ENCODE data around the gene GSTM2. TPM values are rescaled to one million over a fixed set of nuclear protein-coding genes. Genes with fewer than 3 reads are reported as not detected.
A peak's percentile ranks its signal among the peaks of the same experiment; 100 is the strongest.

The GSTM2 gene
- total RNA-seq, 1 donor from 2014 or later = 19.2 TPM

DNA sequence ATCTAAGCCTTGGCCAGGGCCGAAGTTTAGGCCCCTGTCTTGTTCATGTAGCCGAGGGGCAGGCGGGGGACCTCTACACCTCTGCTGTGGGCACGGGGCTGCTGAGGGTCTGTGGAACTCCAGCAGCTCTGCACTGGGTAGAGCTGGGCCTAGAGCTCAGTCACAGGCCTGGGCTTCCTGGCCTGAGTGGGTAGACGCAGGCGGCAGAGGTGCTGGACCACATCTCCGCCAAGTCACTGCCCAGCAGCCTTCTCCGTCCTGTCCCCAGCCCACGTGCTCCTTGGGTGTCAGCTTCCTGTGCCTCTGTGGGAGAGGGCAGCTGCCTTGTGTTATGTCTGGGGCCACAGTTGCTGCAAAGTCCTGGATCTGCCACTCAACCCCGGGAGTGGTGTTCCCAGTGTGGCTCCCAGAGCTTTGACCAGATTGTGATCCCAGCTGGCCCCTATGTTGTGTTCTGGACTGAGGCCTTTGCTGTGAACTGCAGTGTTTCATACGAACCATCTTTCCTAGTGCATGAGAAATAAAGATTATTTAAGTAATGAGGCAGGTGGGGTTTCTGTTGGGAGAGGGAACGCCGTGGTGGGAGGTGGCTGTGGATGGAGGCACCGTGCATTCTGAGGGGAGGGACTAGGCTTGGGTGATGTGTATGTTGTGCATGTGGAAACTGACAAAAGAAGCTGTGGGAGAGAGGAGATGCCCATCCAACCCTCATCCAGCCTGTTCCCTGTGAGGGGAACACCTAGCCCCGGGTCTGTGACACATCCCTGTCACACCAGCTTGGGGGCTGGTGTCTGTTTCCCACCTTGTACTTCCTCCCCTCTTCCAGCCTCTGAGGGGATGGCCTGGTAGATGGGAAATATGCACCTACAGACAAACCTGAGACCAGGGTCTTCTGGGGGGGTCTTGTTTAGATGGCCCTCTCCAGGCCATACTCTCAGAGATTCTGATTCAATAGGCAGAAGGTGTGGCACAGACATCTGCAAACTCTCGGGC lies 36.0 kb upstream of the GSTM2 start:
- H3K27ac Mint-ChIP-seq = no peak overlapping the region
- intact Hi-C loops (cut with micrococcal nuclease) = loop anchor here (2.0 kb wide), 1 partner anchor 15 kb away; no protein-coding TSS in a partner anchor
- no peak overlapping the region for H3K4me3 Mint-ChIP-seq
- peaks cover 23% of the 10 kb centered on the region for H3K36me3 Mint-ChIP-seq (ENCODE audit: low read depth)
- peaks cover 13% of the 10 kb centered on the region for H3K4me1 Mint-ChIP-seq (ENCODE audit: low read depth)
- H3K9me3 Mint-ChIP-seq = no peaks in the 10 kb centered on the region
- H3K27me3 Mint-ChIP-seq (ENCODE audit: insufficient read depth) = no peaks in the 10 kb centered on the region
- DNase-seq (ENCODE audit: low spot score) = no peak

DNA sequence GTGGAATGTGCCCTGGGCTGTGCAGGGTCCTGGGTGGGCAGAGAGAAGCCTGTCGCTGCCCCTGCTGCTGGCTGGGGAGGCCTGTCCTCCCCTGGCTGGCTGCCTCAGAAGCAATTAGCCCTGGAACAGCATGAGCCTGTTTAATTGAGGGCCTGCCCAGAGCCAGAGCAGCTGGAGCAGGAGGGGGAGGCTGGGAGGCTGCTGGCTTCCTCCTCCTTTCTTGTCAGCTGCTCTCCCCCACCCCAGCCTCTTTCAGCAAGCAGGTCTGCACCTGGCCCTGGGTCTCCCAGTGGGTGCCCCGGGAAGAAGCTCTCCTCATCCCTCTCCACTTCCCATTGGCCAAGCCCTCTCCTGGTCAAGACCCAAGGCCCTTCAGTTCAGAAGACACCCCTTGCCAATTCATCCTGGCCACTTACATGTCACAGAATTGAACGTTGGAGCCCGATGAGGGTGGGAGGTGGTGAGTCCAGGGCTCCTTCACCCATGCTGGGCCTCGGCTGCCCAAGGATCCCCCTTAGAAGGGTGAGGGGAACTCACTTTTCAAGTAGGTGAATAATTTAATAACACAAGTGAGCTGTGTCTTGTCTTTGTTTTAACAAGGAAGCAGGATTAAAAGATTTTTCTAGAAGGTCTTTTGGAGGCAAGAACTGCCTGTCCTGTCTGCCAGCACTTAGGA lies 35.0 kb upstream of the GSTM2 start:
- Mint-ChIP-seq H3K4me1 (ENCODE audit: low read depth) (peaks cover 13% of the 10 kb centered on the region), H3K27me3 (ENCODE audit: insufficient read depth) (no peaks in the 10 kb centered on the region), H3K9me3 (no peaks in the 10 kb centered on the region), H3K27ac (no peak overlapping the region), H3K36me3 (ENCODE audit: low read depth) (peaks cover 19% of the 10 kb centered on the region), H3K4me3 (no peak overlapping the region)
- intact Hi-C loops (cut with micrococcal nuclease) = no loop called here
- no peak for DNase-seq (ENCODE audit: low spot score)

DNA sequence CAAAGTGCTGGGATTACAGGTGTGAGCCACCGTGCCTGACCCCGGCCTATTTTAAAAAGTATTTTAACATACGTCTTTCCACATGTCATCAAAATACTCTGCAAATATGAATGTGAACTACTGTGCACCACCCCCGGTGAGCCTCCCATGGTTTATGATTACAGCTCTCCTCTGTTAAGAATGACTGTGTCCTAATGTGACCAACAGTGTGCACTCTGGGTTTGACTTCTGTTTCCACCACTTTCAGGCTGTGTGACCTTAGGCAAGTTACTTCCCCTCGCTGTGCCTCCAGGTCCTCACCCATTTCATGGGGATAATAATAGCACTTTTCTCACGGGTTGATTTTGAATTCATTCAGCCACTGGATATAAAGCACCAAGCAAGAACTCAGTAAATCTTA lies 33.6 kb upstream of the GSTM2 start:
- Mint-ChIP-seq H3K36me3 (ENCODE audit: low read depth) (peaks cover 14% of the 10 kb centered on the region), H3K4me3 (no peak overlapping the region), H3K27me3 (ENCODE audit: insufficient read depth) (no peaks in the 10 kb centered on the region), H3K9me3 (no peaks in the 10 kb centered on the region), H3K4me1 (ENCODE audit: low read depth) (peaks cover 13% of the 10 kb centered on the region), H3K27ac (no peak overlapping the region)
- intact Hi-C loops (cut with micrococcal nuclease) = no loop called here
- DNase-seq (ENCODE audit: low spot score) = no peak

DNA sequence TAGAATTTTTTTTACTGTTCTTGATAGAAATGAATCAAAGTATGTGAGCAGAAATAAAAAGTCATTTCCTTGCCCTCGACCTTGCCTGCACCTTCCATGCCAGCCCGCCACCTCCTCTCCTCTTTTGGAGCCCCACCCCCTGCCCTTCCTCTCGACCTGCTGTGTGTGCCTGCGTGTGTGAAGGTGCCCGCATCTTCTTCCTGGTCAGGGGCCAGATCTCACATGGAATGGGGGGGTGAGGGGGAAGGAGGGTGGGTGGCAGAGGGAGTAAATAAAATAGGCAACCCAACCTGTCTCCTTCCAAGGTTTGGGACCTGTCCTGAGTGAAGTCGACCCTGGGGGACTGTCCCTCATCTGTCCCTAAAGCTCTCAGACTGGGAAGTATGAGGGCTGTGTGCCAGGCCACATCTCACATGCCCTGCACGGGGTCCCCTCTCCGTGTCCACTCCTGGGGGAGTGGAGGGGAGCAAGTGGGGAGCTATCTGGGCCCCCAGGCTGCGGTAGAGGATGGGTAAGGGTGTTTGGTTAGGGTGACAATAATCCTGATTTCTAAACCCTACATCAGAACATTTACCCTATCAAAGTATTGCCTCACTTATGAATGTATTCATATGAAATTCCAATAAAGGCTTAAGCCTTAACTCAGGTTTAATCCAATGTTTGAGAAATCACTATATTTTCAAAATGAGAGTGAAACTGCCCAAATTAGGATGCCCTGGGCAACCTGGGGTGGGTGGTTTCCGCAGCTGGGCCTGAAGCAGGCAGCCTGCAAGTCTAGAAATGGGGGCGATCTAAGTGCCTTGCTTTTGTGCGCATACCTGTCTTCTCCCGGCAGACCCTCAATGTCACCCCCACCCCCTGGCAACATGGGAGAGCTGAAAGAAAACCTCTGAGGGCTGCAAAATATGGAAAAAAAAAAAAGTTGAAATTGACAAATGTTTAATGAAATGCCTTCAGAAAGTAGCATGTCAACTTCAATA lies 32.8 kb upstream of the GSTM2 start:
- intact Hi-C loops (cut with micrococcal nuclease) = no loop called here

DNA sequence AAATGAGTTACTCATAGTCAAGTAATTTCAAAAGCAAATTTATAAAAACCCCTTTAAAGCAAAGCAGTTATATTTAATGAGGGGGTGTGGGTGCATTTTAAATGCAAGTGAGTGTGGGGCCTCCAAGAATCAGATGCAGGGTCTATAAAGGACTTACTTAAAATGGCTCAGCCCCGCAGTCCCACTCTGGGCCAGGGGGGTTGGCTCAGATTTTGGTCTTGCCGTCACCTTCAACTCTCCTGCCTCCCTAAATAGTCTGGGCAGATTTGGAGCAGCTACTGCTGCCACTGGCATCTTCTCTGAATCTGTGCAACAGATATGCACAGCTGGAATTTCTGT lies 32.0 kb upstream of the GSTM2 start:
- H3K27me3 Mint-ChIP-seq (ENCODE audit: insufficient read depth) = peaks cover 3% of the 10 kb centered on the region
- H3K36me3 Mint-ChIP-seq (ENCODE audit: low read depth) = peaks cover 5% of the 10 kb centered on the region
- H3K4me1 Mint-ChIP-seq (ENCODE audit: low read depth) = peaks cover 17% of the 10 kb centered on the region
- H3K9me3 Mint-ChIP-seq = no peaks in the 10 kb centered on the region
- intact Hi-C loops (cut with micrococcal nuclease) = no loop called here
- H3K4me3 Mint-ChIP-seq = no peak overlapping the region
- DNase-seq (ENCODE audit: low spot score) = no peak
- H3K27ac Mint-ChIP-seq = no peak overlapping the region

More for the DNA sequence above, 32.8 kb upstream of the GSTM2 start:
- H3K4me1 Mint-ChIP-seq (ENCODE audit: low read depth) = peaks cover 15% of the 10 kb centered on the region
- no peak for DNase-seq (ENCODE audit: low spot score)
- no peaks in the 10 kb centered on the region for H3K9me3 Mint-ChIP-seq
- H3K4me3 Mint-ChIP-seq = no peak overlapping the region
- H3K27ac Mint-ChIP-seq = no peak overlapping the region
- peaks cover 6% of the 10 kb centered on the region for H3K36me3 Mint-ChIP-seq (ENCODE audit: low read depth)
- peaks cover 1% of the 10 kb centered on the region for H3K27me3 Mint-ChIP-seq (ENCODE audit: insufficient read depth)

DNA sequence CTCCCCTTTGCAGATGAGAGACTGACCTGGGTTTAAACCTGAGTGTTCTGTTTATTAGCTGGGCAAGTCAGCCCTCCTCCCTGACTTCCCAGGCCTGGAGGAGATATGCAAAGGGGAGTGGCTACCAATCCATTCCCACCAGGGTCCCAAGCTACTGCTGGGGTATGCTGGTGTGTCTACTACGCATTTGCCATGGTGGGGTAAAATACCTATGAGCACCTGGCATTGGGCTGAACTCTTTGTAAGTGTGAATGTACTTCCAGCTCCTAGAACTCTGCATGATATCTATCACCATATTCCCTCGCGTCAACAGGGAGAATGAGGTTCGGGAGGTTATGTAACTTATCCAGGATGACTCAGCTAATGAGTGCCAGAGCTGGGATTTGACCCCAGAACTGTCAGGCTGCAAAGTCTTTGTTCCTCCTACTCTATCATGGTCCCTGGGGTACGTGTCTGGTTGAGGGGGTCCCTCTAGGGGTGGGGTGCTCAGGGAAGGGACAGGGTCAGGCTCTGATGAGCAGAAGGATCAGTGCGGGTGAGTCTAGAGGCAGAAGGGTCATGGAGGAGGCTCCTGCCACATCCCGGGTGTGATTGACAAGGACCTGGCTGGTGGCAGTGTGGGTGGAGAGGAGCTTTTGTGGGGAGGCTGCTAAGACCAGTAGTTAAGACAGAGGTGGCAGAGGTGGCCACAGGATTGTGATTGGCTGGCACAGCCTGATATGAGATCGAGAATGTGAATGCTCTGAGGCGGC lies 31.5 kb upstream of the GSTM2 start:
- no peak for DNase-seq (ENCODE audit: low spot score)
- intact Hi-C loops (cut with micrococcal nuclease) = no loop called here
- Mint-ChIP-seq H3K36me3 (ENCODE audit: low read depth) (peaks cover 5% of the 10 kb centered on the region), H3K9me3 (no peaks in the 10 kb centered on the region), H3K4me1 (ENCODE audit: low read depth) (peaks cover 17% of the 10 kb centered on the region), H3K27me3 (ENCODE audit: insufficient read depth) (peaks cover 3% of the 10 kb centered on the region), H3K4me3 (no peak overlapping the region), H3K27ac (no peak overlapping the region)

DNA sequence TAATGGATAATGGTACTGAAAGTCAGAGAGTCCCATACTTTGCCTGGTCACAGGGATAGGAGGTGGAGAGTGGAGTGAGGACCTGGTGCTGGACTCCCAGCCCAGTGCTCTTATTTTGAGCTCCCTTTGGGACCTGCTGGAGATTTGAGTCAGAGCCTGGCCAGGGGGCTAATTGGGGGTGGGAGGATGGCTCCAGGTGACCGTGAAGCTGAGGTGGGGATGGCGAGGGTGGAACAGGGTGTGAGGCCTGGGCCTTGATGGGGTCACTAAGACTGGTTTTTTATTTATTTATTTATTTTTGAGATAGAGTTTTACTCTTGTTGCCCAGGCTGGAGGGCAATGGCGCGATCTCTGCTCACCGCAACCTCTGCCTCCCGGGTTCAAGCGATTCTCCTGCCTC lies 30.4 kb upstream of the GSTM2 start:
- Mint-ChIP-seq H3K27me3 (ENCODE audit: insufficient read depth) (peaks cover 3% of the 10 kb centered on the region), H3K27ac (no peak overlapping the region), H3K9me3 (no peaks in the 10 kb centered on the region), H3K36me3 (ENCODE audit: low read depth) (peaks cover 2% of the 10 kb centered on the region), H3K4me1 (ENCODE audit: low read depth) (peaks cover 23% of the 10 kb centered on the region), H3K4me3 (no peak overlapping the region)
- intact Hi-C loops (cut with micrococcal nuclease) = no loop called here
- DNase-seq (ENCODE audit: low spot score) = no peak

DNA sequence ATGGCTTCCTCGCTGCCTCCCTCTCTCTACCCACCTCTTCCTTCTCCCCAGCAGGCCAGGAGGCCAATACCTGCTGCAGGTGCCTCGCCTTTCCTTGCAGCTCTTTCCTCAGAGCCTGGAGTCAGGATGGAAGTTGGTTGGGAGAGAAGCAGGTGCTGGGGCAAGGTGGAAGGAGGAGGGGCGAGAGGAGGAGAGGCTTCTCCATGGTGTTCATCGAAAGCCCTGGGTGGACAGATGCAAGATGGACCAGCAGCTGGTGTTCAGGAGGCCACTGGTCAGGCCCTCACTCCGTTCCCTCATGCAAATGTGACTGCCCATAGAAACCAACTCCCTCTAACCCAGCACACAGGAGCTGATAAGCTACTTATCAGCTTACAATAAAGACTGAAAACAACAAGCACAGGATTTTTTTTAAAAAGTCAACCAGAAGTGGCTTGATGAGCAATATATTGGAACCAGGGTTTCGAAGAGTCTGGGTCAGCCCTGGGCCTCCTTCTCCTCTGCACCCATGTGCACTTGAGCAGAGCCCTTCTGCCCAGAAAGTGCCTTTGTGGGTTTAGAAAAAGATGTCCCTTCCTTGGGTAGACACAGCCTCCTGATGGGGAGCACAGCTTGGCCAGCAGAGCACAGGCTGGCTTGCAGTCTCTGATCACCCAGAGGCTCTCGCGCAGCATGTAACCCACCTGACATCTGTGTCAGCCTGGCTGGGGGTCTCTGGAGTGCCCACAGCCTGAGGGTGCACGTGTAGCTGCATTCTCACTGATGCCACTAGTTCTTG lies 28.6 kb upstream of the GSTM2 start:
- intact Hi-C loops (cut with micrococcal nuclease) = no loop called here
- Mint-ChIP-seq H3K4me3 (no peak overlapping the region), H3K9me3 (no peaks in the 10 kb centered on the region), H3K36me3 (ENCODE audit: low read depth) (no peaks in the 10 kb centered on the region), H3K4me1 (ENCODE audit: low read depth) (peaks cover 26% of the 10 kb centered on the region), H3K27ac (no peak overlapping the region), H3K27me3 (ENCODE audit: insufficient read depth) (peaks cover 3% of the 10 kb centered on the region)
- no peak for DNase-seq (ENCODE audit: low spot score)

DNA sequence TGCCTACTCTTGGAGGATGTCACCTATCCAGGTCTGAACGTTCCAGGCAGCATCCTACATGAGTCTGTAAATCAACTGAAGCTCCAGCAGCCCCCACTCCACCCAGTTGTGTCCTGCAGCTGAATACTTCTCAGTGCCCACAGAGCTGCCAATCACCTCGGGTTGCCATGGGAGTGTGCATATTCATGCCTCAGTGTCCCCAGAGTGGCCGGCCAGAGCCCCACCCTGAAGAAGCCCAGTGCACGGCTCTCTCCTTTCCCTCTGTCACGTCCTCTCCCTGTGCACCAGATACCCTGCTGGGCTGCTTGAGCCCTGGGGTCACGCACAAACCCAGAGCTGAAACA lies 28.0 kb upstream of the GSTM2 start:
- Mint-ChIP-seq H3K4me1 (ENCODE audit: low read depth) (peaks cover 21% of the 10 kb centered on the region), H3K9me3 (no peaks in the 10 kb centered on the region), H3K4me3 (no peak overlapping the region), H3K27ac (no peak overlapping the region), H3K36me3 (ENCODE audit: low read depth) (no peaks in the 10 kb centered on the region), H3K27me3 (ENCODE audit: insufficient read depth) (peaks cover 3% of the 10 kb centered on the region)
- intact Hi-C loops (cut with micrococcal nuclease) = loop anchor here (1.0 kb wide), 2 partner anchors 16 to 94 kb away; partner anchors contain the start of gene GSTM4
- no peak for DNase-seq (ENCODE audit: low spot score)

DNA sequence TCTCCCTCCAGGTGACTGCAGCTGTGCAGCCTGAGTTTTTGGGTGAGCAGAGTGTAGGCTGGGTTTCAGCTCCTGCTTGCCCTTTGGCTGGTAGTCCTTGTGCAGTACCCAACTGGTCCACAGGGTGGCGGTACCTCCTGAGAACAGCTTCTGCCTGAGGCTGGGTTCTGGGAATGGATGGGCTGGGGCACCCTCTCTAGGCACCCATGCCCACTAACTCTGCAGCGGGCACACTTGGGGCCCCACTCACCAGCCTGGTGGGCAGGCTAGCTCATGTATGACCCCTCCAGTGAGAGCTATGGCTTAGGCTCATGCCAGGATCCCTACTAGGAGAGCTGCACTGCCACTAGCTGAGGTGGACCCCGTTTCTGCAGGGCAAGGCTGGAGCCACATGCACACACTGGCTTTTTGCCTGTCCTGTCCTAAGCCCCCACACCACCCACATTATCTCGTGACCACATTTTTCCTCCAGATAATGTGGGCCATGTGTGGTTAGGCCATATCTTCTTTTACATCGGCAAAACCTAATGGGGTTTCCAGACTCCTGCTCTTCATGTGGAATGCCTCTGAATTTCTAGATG lies 27.5 kb upstream of the GSTM2 start:
- H3K9me3 Mint-ChIP-seq = no peaks in the 10 kb centered on the region
- intact Hi-C loops (cut with micrococcal nuclease) = loop anchor here (1.0 kb wide), 2 partner anchors 16 to 94 kb away; partner anchors contain the start of gene GSTM4

DNA sequence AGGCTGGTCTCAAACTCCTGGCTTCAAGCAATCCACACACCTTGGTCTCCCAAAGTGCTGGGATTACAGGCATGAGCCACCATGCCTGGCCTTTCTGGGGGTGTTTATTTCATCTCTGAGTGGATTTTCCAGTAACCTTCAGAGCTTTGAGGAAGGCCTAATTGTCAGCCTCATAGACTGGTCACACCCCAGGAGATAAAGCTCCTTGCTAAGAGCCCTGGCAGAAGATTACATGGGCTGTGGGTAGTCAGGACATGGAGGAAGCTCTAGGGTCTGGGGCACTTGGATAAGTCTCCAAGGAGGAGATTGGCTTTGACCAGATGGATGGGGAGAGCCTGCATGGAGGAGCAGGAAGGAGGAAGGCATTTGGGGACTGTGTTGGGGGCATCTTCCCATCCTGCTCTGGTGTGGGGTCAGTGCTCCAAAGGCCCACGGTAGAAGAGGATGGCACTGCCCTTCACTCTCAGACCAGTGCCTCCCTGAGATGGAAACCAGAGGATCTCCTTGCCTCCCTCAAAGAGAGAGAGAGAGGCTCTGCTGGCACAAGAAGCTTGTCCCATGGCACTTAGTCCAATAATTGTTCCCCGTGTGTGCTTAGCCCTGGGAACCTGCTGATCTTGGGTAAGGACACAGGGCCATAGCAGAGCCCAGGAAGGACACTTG lies 26.6 kb upstream of the GSTM2 start:
- Mint-ChIP-seq H3K4me1 (ENCODE audit: low read depth) (peaks cover 14% of the 10 kb centered on the region), H3K27ac (no peak overlapping the region), H3K4me3 (no peak overlapping the region), H3K27me3 (ENCODE audit: insufficient read depth) (peaks cover 3% of the 10 kb centered on the region), H3K36me3 (ENCODE audit: low read depth) (no peaks in the 10 kb centered on the region), H3K9me3 (no peaks in the 10 kb centered on the region)
- intact Hi-C loops (cut with micrococcal nuclease) = no loop called here
- no peak for DNase-seq (ENCODE audit: low spot score)

More for the DNA sequence above, 27.5 kb upstream of the GSTM2 start:
- peaks cover 3% of the 10 kb centered on the region for H3K27me3 Mint-ChIP-seq (ENCODE audit: insufficient read depth)
- H3K4me1 Mint-ChIP-seq (ENCODE audit: low read depth) = peaks cover 15% of the 10 kb centered on the region
- no peaks in the 10 kb centered on the region for H3K36me3 Mint-ChIP-seq (ENCODE audit: low read depth)
- no peak overlapping the region for H3K27ac Mint-ChIP-seq
- no peak overlapping the region for H3K4me3 Mint-ChIP-seq
- peak; percentile 82 for DNase-seq (ENCODE audit: low spot score)
